Middle frontal gyrus (tissue), 1 donor: ENCODE measurements around the gene BRD4.

ENCODE experiments used
- DNase-seq: peaks from one replicate; pipeline ENCODE4 v3.0.0-alpha.2; 2015; ENCODE audit warnings: low spot score; ENCODE audit errors: extremely low spot score

The BRD4 gene

GRCh38 chr19:15196360-15197005, 135.9 kb downstream of the BRD4 start:
- DNase-seq = no peak

- DNase-seq = no peak
These were observed 136.7 kb downstream of the BRD4 start for GRCh38 chr19:15195371-15196334.

GRCh38 chr19:15194938-15195337, 137.4 kb downstream of the BRD4 start:
- DNase-seq = no peak

GRCh38 chr19:15191982-15192381, 140.4 kb downstream of the BRD4 start:
- no peak for DNase-seq

GRCh38 chr19:15191514-15191913, 140.8 kb downstream of the BRD4 start:
- no peak for DNase-seq

GRCh38 chr19:15188851-15189250, 143.5 kb downstream of the BRD4 start:
- DNase-seq = no peak

GRCh38 chr19:15187026-15188007, 145.0 kb downstream of the BRD4 start:
- no peak for DNase-seq
